K562 (cell line): ENCODE measurements around the gene CCDC13. TPM values are rescaled to one million over a fixed set of nuclear protein-coding genes. Genes with fewer than 3 reads are reported as not detected.

Experiments
- CTBP1 ChIP-seq: fragments of 450-650 bp; IDR thresholded peaks from 2 replicates; pipeline ENCODE4 v1.6.1; 2016; ENCODE audit warnings: borderline replicate concordance
- DIDO1 ChIP-seq: fragments of 450-650 bp; IDR thresholded peaks from 2 replicates; pipeline ENCODE4 v1.6.1; 2016; ENCODE audit warnings: low read depth, missing biosample characterization, missing genetic modification characterization
- EHMT2 ChIP-seq: fragments of 450-650 bp; IDR thresholded peaks from 2 replicates; pipeline ENCODE4 v1.6.1; 2018; ENCODE audit warnings: antibody characterized with exemption
- GTF2A2 ChIP-seq: IDR thresholded peaks from 2 replicates; pipeline ENCODE4 v1.6.1; 2016; ENCODE audit warnings: mild to moderate bottlenecking, missing genetic modification characterization, missing compliant biosample characterization
- HMBOX1 ChIP-seq: sonication (generic); IDR thresholded peaks from 2 replicates; pipeline ENCODE4 v1.6.1; 2016
- HMG20B ChIP-seq: fragments of 250-450 bp; sonication (Bioruptor Pico); IDR thresholded peaks from 2 replicates; pipeline ENCODE4 v1.5.0; 2021; ENCODE audit warnings: mild to moderate bottlenecking
- ILK ChIP-seq: fragments of 450-650 bp; IDR thresholded peaks from 2 replicates; pipeline ENCODE4 v1.6.1; 2016; ENCODE audit warnings: missing genetic modification characterization, low read depth, mild to moderate bottlenecking, missing compliant biosample characterization, moderate library complexity, borderline replicate concordance
- KAT7 ChIP-seq: sonication (generic); formaldehyde crosslinking; IDR thresholded peaks from 2 replicates; pipeline ENCODE4 v1.8.0; 2022; ENCODE audit warnings: missing genetic modification reagents, mild to moderate bottlenecking, borderline replicate concordance
- PCBP1 ChIP-seq: fragments of 200-400 bp; formaldehyde crosslinking; IDR thresholded peaks from 2 replicates; pipeline ENCODE4 v1.6.1; 2018; ENCODE audit warnings: mild to moderate bottlenecking, low read depth, low read length; ENCODE audit not compliant: poor library complexity, severe bottlenecking
- PURB ChIP-seq: sonication (generic); formaldehyde crosslinking; IDR thresholded peaks from 2 replicates; pipeline ENCODE4 v1.9.0; 2021; ENCODE audit warnings: low read depth, mild to moderate bottlenecking, missing genetic modification reagents
- SMARCB1 ChIP-seq: IDR thresholded peaks from 2 replicates; pipeline ENCODE4 v1.6.1; 2011; ENCODE audit warnings: improper control_type of control experiment, low read depth; ENCODE audit not compliant: insufficient read length
- SMC3 ChIP-seq: conservative IDR thresholded peaks from 2 replicates; pipeline ENCODE4 v1.6.1; 2011; ENCODE audit warnings: low read depth, low read length, improper control_type of control experiment; ENCODE audit not compliant: insufficient read depth
- SNIP1 ChIP-seq: fragments of 450-650 bp; IDR thresholded peaks from 2 replicates; pipeline ENCODE4 v1.7.1; 2017; ENCODE audit warnings: low read depth, mild to moderate bottlenecking
- TEAD2 ChIP-seq: fragments of 450-650 bp; IDR thresholded peaks from 2 replicates; pipeline ENCODE4 v1.6.1; 2016; ENCODE audit warnings: missing genetic modification characterization, control low read depth, missing compliant biosample characterization
- THRA ChIP-seq: fragments of 450-650 bp; IDR thresholded peaks from 2 replicates; pipeline ENCODE4 v1.6.1; 2017; ENCODE audit warnings: mild to moderate bottlenecking, moderate library complexity
- THRAP3 ChIP-seq: fragments of 450-650 bp; IDR thresholded peaks from 2 replicates; pipeline ENCODE4 v1.6.1; 2016; ENCODE audit warnings: mild to moderate bottlenecking, inconsistent platforms, borderline replicate concordance
- ZNF140 ChIP-seq: fragments of 250-450 bp; sonication (Bioruptor Pico); IDR thresholded peaks from 2 replicates; pipeline ENCODE4 v1.8.0; 2021; ENCODE audit warnings: moderate library complexity, mild to moderate bottlenecking, inconsistent platforms
- ZNF24 ChIP-seq: fragments of 450-650 bp; IDR thresholded peaks from 2 replicates; pipeline ENCODE4 v1.6.1; 2016
- polyA plus RNA-seq, 8 experiments: library from polyadenylated mRNA; depleted of rRNA in 4 of 8; stranded (reverse) in 5 of 8; unstranded in 3 of 8; fragments of >200 nt; fragmentation: Nextera tagmentation in 2 of 8; fragmentation: Illumina TruSeq in 1 of 8; extraction: Ambion mirVana in 2 of 8; extraction: Trizol in 1 of 8; gene quantifications; 2 replicates each; pipeline versions ENCODE4 v1.2.1 to v1.2.3, GENCODE V29; 2011 to 2014; ENCODE audit warnings: inconsistent platforms in 1 of 8, missing spikeins in 1 of 8
- total RNA-seq, 7 experiments: library from RNA; depleted of rRNA in 6 of 7; stranded (reverse); fragments of >200 nt in 6 of 7; fragmentation: Illumina TruSeq in 2 of 7; extraction: Trizol in 2 of 7; gene quantifications; 2 replicates each; pipeline versions ENCODE4 v1.2.1 to v1.2.3, GENCODE V29; 2011 to 2021; ENCODE audit warnings: low replicate concordance in 1 of 7
- TF ChIP-seq, protein P1 (sequence below): fragments of 450-650 bp; formaldehyde crosslinking; conservative IDR thresholded peaks from 2 replicates; pipeline ENCODE4 v1.4.0; 2022; ENCODE audit warnings: mild to moderate bottlenecking, missing genetic modification characterization
- TF ChIP-seq, protein P2 (sequence below), 2 experiments: fragments of 150-350 bp in 1 of 2; IDR thresholded peaks; 2 replicates each; pipeline ENCODE4 v1.6.1; 2012 to 2016; ENCODE audit warnings: low read depth in 2 of 2, low read length in 2 of 2, mild to moderate bottlenecking in 1 of 2, moderate library complexity in 1 of 2
- TF ChIP-seq, protein P3 (sequence below): fragments of 450-650 bp; IDR thresholded peaks from 2 replicates; pipeline ENCODE4 v1.6.1; 2017; ENCODE audit warnings: antibody characterized with exemption

The CCDC13 gene
- total and polyA plus RNA-seq, 9 of the 15 experiments (the other 6 are each of a cell fraction or from before 2014, with no cell fraction given), result 0.20 to 0.70 (median 0.48) TPM; not detected in 2

GRCh38 chr3:42749753-42750231, 23.3 kb downstream of the CCDC13 start (continued):
- TF ChIP-seq, protein P1, sequence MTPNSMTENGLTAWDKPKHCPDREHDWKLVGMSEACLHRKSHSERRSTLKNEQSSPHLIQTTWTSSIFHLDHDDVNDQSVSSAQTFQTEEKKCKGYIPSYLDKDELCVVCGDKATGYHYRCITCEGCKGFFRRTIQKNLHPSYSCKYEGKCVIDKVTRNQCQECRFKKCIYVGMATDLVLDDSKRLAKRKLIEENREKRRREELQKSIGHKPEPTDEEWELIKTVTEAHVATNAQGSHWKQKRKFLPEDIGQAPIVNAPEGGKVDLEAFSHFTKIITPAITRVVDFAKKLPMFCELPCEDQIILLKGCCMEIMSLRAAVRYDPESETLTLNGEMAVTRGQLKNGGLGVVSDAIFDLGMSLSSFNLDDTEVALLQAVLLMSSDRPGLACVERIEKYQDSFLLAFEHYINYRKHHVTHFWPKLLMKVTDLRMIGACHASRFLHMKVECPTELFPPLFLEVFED (CRISPR knock-in tag), result no peak
- no peak for TF ChIP-seq SMARCB1
- TF ChIP-seq THRAP3, result no peak
- peak; percentile 33; the same call in 1 of the 2 replicates for TF ChIP-seq CTBP1
- TF ChIP-seq ILK (tag), result no peak
- TF ChIP-seq THRA, result no peak
- no peak for TF ChIP-seq PCBP1
- TF ChIP-seq EHMT2, result no peak
- TF ChIP-seq KAT7 (CRISPR knock-in tag), result no peak
- no peak for TF ChIP-seq PURB
- TF ChIP-seq GTF2A2 (tag), result no peak
- no peak for TF ChIP-seq TEAD2
- no peak for TF ChIP-seq ZNF24
- no peak for TF ChIP-seq DIDO1
- TF ChIP-seq, protein P2, sequence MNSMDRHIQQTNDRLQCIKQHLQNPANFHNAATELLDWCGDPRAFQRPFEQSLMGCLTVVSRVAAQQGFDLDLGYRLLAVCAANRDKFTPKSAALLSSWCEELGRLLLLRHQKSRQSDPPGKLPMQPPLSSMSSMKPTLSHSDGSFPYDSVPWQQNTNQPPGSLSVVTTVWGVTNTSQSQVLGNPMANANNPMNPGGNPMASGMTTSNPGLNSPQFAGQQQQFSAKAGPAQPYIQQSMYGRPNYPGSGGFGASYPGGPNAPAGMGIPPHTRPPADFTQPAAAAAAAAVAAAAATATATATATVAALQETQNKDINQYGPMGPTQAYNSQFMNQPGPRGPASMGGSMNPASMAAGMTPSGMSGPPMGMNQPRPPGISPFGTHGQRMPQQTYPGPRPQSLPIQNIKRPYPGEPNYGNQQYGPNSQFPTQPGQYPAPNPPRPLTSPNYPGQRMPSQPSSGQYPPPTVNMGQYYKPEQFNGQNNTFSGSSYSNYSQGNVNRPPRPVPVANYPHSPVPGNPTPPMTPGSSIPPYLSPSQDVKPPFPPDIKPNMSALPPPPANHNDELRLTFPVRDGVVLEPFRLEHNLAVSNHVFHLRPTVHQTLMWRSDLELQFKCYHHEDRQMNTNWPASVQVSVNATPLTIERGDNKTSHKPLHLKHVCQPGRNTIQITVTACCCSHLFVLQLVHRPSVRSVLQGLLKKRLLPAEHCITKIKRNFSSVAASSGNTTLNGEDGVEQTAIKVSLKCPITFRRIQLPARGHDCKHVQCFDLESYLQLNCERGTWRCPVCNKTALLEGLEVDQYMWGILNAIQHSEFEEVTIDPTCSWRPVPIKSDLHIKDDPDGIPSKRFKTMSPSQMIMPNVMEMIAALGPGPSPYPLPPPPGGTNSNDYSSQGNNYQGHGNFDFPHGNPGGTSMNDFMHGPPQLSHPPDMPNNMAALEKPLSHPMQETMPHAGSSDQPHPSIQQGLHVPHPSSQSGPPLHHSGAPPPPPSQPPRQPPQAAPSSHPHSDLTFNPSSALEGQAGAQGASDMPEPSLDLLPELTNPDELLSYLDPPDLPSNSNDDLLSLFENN (IDR thresholded peaks at IDR 0.05; ENCODE audit: low read depth in 2 of 2, low read length in 2 of 2), result no peak
- TF ChIP-seq HMG20B (CRISPR knock-in tag), result no peak
- TF ChIP-seq SNIP1, result no peak
- TF ChIP-seq, protein P3, sequence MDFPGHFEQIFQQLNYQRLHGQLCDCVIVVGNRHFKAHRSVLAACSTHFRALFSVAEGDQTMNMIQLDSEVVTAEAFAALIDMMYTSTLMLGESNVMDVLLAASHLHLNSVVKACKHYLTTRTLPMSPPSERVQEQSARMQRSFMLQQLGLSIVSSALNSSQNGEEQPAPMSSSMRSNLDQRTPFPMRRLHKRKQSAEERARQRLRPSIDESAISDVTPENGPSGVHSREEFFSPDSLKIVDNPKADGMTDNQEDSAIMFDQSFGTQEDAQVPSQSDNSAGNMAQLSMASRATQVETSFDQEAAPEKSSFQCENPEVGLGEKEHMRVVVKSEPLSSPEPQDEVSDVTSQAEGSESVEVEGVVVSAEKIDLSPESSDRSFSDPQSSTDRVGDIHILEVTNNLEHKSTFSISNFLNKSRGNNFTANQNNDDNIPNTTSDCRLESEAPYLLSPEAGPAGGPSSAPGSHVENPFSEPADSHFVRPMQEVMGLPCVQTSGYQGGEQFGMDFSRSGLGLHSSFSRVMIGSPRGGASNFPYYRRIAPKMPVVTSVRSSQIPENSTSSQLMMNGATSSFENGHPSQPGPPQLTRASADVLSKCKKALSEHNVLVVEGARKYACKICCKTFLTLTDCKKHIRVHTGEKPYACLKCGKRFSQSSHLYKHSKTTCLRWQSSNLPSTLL, result no peak
- TF ChIP-seq SMC3, result peak; percentile 52
- TF ChIP-seq HMBOX1, result no peak
- no peak for TF ChIP-seq ZNF140 (CRISPR knock-in tag)
